ENCODE data around the gene NRG2.

NRG2 gene

DNA sequence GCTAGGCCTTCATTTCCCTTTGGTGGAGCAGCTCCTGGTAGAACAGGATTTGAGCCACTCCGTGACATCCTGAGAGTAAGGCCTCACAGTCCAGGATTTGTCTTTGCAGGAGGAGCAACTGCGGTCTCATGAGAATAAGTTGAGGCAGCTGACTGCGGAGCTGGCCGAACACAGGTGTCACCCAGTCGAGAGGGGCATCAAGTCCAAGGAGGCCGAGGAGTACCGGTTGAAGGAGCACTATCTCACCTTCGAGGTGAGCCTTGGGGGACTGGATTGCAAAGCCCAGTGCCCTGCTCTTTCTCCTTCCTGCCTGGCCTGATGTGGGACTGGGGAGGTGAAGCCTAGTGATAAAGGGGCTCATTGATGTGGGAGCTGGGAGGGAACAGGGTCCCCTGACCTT lies 203.2 kb downstream of the NRG2 start:
- Mint-ChIP-seq H3K9me3 (no peaks in the 10 kb centered on the region), H3K36me3 (peaks cover 5% of the 10 kb centered on the region), H3K27me3 (peaks cover 24% of the 10 kb centered on the region), H3K27ac (no peak overlapping the region), H3K4me1 (peaks cover 5% of the 10 kb centered on the region), H3K4me3 (no peak overlapping the region)
- DNase-seq (ENCODE audit: low spot score in 2 of 2) (no peak), ATAC-seq (ENCODE audit: low read depth) (no peak)

DNA sequence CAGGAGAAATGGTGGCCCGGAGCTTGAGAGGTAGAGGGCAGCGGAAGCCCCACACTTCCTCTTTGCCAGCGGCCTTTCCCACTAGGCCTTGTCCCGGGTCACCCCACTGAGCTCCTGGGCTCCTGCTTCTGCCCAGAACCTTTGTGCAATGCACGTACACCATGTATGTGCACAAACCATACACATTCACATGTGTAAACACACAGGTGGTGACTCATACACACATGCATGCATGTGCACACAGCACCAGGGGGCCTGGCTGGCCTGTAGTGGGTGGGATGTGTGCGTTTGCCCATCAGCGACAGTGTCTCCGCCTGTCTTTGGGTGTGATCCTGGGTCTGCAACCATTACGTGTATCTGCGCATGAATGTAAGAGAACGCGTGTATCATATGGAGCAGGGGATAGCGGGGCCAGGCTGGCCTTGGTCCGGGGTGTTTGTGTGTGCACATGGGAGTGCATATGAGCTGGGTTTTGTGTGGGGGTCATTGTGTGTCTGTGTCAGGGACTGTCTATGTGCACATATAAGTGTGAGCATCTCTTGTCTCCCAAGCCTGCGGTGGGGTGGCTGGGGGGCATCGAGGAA lies 203.8 kb downstream of the NRG2 start:
- DNase-seq (ENCODE audit: low spot score in 2 of 2) (no peak), ATAC-seq (ENCODE audit: low read depth) (no peak)
- H3K36me3 Mint-ChIP-seq, result peaks cover 5% of the 10 kb centered on the region
- peaks cover under 1% of the 10 kb centered on the region for H3K4me1 Mint-ChIP-seq
- H3K4me3 Mint-ChIP-seq, result no peak overlapping the region
- H3K9me3 Mint-ChIP-seq, result no peaks in the 10 kb centered on the region
- no peak overlapping the region for H3K27ac Mint-ChIP-seq
- peaks cover 24% of the 10 kb centered on the region for H3K27me3 Mint-ChIP-seq

DNA sequence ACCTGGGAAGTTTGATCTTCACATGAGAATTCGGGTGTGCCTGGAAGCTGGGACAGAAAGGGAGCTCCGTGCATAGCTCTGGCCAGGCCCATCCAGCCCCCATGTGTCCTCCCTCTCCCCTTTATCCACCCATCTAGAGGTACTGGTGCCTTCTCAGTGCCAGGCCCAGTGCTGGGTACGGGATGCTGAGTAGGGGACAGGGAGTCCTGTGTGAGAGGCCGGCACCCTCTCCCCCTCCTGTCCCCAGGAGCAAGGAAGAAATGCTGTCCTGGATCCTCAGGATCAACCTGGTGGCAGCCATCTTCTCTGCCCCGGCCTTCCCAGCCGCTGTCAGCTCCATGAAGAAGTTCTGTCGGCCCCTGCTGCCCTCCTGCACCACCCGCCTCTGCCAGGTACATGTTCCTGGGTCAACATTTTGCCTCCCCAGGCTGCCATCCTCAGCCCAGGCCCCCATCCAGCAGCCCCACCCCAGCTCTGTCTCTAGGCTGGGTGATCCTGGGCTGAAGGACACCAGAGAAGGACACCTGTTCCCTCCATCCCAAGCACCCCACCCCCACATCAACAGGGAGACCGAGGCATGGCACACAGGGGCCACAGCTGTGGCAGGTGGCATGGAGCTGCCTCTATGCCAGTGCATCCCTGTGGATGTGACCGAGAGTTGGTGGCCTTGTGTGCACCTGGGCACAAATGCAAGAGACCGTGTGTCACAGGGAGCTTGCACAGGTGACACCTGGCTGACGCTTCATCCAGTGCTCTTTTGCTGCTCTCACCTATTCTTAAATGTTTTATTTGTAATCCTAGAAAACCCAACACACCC lies 204.5 kb downstream of the NRG2 start:
- no peaks in the 10 kb centered on the region for H3K9me3 Mint-ChIP-seq
- DNase-seq (ENCODE audit: low spot score in 2 of 2), result no peak
- peaks cover 24% of the 10 kb centered on the region for H3K27me3 Mint-ChIP-seq
- peaks cover 5% of the 10 kb centered on the region for H3K36me3 Mint-ChIP-seq
- H3K4me3 Mint-ChIP-seq, result no peak overlapping the region
- no peak for ATAC-seq (ENCODE audit: low read depth)
- H3K4me1 Mint-ChIP-seq, result no peaks in the 10 kb centered on the region
- no peak overlapping the region for H3K27ac Mint-ChIP-seq

DNA sequence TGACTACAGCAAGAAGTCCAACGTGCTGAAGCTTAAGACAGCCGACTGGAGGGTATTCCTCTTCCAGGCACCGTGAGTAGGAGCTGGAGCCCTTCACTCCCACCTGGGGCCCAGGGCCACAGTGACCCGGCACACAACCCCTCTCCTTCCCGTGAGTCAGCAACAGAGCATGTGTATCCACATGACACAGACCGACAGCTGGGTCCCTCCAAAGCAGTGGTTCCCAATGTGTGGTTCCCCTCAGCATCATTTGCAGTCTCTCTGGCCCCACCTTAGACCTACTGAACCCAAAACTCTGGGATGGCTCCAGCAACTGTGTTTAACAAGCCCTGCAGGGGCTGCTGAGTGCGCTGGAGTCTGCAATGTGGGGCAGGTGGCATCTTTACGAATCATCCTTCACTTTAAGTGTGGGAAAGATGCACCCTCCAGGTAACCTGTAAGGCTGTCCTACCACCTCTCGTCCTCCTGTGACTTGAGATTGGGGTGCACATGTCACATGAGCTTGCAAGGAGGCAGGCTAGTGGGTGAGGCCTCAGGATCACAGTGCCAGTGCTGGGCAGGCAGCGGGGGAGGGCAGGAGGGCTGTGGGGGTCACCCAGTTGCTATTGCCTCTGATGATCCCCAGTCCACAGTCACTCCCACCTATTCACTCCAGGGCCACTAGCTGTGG lies 205.3 kb downstream of the NRG2 start:
- H3K4me3 Mint-ChIP-seq, result no peak overlapping the region
- H3K36me3 Mint-ChIP-seq, result peaks cover 5% of the 10 kb centered on the region
- no peak overlapping the region for H3K27ac Mint-ChIP-seq
- ATAC-seq (ENCODE audit: low read depth) (no peak), DNase-seq (ENCODE audit: low spot score in 2 of 2) (no peak)
- H3K9me3 Mint-ChIP-seq, result no peaks in the 10 kb centered on the region
- peaks cover 26% of the 10 kb centered on the region for H3K27me3 Mint-ChIP-seq
- H3K4me1 Mint-ChIP-seq, result no peaks in the 10 kb centered on the region

DNA sequence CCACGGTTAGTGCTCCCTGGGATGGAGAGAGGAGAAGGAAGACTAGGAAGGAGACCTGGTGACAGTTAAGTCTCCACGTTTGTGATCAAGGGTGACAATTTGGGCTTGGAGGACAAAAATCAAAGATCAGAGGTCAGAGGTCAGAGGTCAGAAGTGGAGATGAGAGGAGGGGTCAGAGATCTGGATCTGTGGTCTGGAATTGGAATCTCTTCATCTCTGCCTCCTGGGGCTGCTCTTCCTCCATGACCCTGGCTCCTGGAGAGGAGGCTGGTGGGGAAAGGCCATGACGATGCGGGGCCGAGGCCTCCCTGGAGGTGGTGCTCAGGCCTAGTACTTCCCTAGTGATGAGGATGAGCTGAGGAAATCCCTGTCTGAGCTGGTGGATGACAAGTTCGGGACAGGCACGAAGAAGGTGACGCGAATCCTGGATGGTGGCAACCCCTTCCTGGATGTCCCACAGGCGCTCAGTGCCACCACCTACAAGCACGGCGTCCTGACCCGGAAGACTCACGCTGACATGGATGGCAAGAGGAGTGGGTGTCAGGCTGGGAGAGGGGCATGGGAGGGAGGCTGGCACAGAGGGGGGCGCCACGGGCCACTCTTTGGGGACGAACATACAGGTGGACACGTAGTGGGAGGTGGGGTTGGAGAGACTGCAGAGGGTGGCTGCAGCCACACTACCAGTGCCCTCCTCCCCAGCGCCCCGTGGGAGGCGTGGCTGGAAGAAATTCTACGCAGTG lies 206.5 kb downstream of the NRG2 start:
- Mint-ChIP-seq H3K4me1 (no peaks in the 10 kb centered on the region), H3K36me3 (peaks cover 5% of the 10 kb centered on the region), H3K27ac (no peak overlapping the region), H3K4me3 (no peak overlapping the region), H3K27me3 (peaks cover 24% of the 10 kb centered on the region), H3K9me3 (no peaks in the 10 kb centered on the region)
- ATAC-seq (ENCODE audit: low read depth) (no peak), DNase-seq (ENCODE audit: low spot score in 2 of 2) (no peak)

DNA sequence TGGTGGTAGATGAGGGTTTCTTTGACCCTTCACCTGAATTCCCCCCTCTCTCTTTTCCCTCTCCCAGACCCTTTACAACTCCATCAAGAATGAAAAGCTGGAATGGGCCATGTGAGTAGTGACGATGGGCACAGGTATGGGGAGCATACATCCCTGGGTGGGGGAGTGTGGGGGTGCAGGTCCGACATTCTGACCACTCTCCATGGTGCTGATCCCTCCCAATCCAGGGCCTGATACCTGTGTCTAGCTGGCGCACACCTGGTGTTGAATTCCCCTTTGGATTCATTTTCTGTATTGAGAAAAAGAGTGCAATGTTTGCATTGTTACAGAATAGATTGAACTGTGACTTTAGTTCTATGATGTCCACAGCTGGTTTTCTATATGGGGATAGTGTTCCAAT lies 207.4 kb downstream of the NRG2 start:
- no peak overlapping the region for H3K27ac Mint-ChIP-seq
- no peaks in the 10 kb centered on the region for H3K9me3 Mint-ChIP-seq
- H3K4me3 Mint-ChIP-seq, result no peak overlapping the region
- H3K4me1 Mint-ChIP-seq, result no peaks in the 10 kb centered on the region
- ATAC-seq (ENCODE audit: low read depth) (no peak), DNase-seq (ENCODE audit: low spot score in 2 of 2) (no peak)
- peaks cover 5% of the 10 kb centered on the region for H3K36me3 Mint-ChIP-seq
- peaks cover 27% of the 10 kb centered on the region for H3K27me3 Mint-ChIP-seq

DNA sequence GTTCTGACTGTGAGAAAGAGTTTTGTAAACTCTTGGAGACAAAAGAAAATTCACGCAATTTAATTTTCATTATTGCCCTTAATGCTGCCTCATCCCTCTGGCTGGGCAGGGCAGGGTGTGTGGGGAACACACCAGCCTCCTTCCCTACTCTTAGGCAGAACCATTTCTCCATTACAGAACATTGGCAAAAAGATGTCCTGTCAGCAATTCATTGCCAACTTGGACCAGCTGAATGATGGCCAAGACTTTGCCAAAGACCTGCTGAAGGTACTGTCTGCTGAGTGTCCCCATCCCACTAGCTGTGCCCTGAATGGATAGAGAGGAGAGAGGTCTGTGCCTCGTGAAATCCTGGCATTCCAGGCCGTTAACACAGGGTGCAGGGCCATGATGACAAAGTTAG lies 209.6 kb downstream of the NRG2 start:
- ATAC-seq (ENCODE audit: low read depth) (no peak), DNase-seq (ENCODE audit: low spot score in 2 of 2) (no peak)
- H3K9me3 Mint-ChIP-seq, result no peaks in the 10 kb centered on the region
- peaks cover 5% of the 10 kb centered on the region for H3K36me3 Mint-ChIP-seq
- no peak overlapping the region for H3K4me3 Mint-ChIP-seq
- no peaks in the 10 kb centered on the region for H3K4me1 Mint-ChIP-seq
- peaks cover 23% of the 10 kb centered on the region for H3K27me3 Mint-ChIP-seq
- no peak overlapping the region for H3K27ac Mint-ChIP-seq

DNA sequence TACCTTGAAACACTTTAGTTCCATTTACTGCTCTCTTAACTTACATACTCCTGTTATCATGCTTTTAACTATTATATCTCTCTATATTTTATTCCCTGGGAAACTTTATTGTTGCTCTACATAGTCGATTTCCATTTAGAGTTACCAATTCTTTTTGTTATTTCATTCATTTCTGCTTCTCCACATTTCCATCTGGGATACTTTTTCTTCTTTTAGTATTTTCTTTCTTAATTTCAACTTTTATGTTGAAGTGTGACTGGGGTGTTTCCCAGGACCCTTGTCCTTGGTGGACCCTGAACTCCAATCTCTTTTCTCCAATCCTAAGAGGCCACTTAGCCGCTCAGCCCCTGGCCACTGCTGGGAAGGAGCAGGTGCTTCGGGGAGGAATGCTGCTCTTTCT lies 211.5 kb downstream of the NRG2 start:
- no peak for DNase-seq (ENCODE audit: low spot score in 2 of 2)
- Mint-ChIP-seq H3K36me3 (peaks cover 5% of the 10 kb centered on the region), H3K27ac (no peak overlapping the region), H3K9me3 (no peaks in the 10 kb centered on the region), H3K4me1 (no peaks in the 10 kb centered on the region), H3K27me3 (peaks cover 22% of the 10 kb centered on the region), H3K4me3 (no peak overlapping the region)
- no peak for ATAC-seq (ENCODE audit: low read depth)

DNA sequence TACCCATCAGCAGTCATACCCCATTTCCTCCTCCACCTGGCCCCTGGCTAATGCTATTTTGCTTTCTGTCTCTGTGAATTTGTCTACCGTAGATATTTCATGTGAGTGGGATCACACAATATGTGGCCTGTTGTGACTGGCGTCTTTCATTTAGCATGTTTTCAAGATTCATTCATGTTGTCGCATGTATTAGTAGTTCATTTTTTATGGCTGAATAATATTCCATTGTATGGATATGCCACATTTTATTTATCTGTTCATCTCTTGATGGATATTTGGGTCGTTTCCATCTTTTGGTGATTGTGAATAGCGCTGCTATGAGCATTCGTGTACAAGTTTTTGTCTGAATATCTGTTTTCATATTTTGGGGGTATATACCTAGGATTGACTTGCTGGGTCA lies 213.6 kb downstream of the NRG2 start:
- no peaks in the 10 kb centered on the region for H3K4me1 Mint-ChIP-seq
- DNase-seq (ENCODE audit: low spot score in 2 of 2), result no peak
- H3K9me3 Mint-ChIP-seq, result no peaks in the 10 kb centered on the region
- H3K27me3 Mint-ChIP-seq, result peaks cover 10% of the 10 kb centered on the region
- H3K36me3 Mint-ChIP-seq, result no peaks in the 10 kb centered on the region
- H3K27ac Mint-ChIP-seq, result no peak overlapping the region
- no peak overlapping the region for H3K4me3 Mint-ChIP-seq
- ATAC-seq (ENCODE audit: low read depth), result no peak

DNA sequence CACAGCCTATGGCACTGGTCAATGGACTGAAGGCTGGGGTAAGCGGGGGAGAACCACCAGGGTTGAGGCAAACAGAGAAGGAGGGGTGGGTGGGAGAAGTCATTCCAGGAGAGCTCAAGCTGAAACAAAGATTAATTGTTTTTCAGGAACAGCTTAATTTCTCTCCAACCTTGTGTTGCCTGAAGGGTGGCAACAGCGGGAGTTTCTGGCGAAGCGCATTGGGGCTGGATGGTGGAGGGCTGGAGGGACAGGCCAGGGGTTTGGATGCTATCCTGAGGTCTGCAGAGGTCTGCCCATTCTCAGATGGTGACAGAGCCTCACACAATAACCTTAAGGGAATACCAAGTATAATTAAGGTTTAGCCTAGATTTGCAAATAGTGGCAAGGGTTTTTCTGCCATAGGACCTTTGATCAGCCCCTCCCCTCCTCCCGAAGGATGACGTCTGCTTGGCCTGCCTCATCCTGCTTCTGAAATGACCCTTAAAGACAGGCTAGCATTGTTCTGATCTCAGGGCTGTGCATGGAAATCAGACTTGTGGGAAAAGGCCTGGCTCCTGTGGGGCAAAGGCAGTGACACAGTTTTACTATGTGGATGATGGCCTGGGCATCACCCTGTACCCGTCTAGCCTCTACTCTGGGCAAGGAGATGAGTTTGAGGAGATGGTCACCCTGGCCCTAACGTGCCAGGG lies 214.7 kb downstream of the NRG2 start:
- Mint-ChIP-seq H3K27me3 (peaks cover 10% of the 10 kb centered on the region), H3K4me3 (no peak overlapping the region), H3K36me3 (no peaks in the 10 kb centered on the region), H3K4me1 (no peaks in the 10 kb centered on the region), H3K9me3 (no peaks in the 10 kb centered on the region), H3K27ac (no peak overlapping the region)
- no peak for DNase-seq (ENCODE audit: low spot score in 2 of 2)
- no peak for ATAC-seq (ENCODE audit: low read depth)

DNA sequence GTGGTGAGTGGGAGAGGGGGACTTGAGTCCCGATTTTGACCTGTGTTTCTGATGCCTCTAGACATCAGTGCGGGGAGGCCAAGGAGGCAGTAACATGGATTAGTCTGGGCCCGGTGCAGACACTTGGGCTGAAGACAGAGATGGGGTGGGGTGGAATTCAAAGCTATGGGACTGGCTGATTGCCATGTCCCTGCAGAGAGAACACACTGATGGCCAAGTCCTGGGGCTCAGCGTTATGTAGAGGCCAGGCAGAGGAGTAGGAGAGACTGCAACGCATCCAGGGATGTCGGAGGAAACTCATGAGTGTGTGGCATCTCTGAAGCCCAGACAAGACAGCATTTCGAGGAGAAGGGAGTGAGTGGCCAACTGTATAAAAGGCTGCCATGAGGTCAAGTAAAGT lies 217.4 kb downstream of the NRG2 start:
- peaks cover 10% of the 10 kb centered on the region for H3K27me3 Mint-ChIP-seq
- H3K36me3 Mint-ChIP-seq, result no peaks in the 10 kb centered on the region
- ATAC-seq (ENCODE audit: low read depth) (no peak), DNase-seq (ENCODE audit: low spot score in 2 of 2) (no peak)
- H3K27ac Mint-ChIP-seq, result no peak overlapping the region
- no peaks in the 10 kb centered on the region for H3K9me3 Mint-ChIP-seq
- H3K4me3 Mint-ChIP-seq, result no peak overlapping the region
- no peaks in the 10 kb centered on the region for H3K4me1 Mint-ChIP-seq

DNA sequence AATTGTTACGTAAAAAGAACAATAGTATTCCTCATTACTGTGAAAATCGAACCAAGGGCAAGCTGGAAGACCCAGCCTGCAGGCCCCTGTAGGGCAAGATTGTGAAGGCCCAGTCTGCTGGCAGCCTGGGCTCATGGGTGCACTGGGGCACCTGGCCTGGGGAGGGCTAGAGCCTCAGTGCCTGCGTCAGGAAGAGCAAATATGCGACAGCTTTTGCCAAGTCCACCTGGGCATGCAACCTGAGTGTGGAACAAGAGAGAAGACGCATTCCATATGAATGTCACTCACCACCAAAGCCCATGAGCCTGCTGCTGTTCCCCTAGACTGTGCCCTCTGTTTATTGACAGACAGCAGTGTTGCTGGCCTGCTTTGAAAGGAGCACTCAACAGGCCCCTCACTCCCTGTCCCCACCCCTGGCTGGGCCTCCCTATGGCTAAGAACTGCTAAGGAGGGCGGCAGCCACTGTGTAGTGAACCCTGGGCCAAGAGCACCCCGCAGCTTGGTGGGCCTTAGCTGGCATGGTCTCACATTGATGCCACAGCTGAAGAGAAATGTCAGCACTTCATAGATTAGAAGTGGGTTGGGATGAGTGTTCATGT lies 219.2 kb downstream of the NRG2 start:
- ATAC-seq (ENCODE audit: low read depth), result no peak
- DNase-seq (ENCODE audit: low spot score in 2 of 2), result no peak
- H3K36me3 Mint-ChIP-seq, result peaks cover 6% of the 10 kb centered on the region
- H3K4me1 Mint-ChIP-seq, result no peaks in the 10 kb centered on the region
- H3K27me3 Mint-ChIP-seq, result peaks cover 18% of the 10 kb centered on the region
- H3K4me3 Mint-ChIP-seq, result no peak overlapping the region
- no peak overlapping the region for H3K27ac Mint-ChIP-seq
- H3K9me3 Mint-ChIP-seq, result peaks cover 9% of the 10 kb centered on the region

DNA sequence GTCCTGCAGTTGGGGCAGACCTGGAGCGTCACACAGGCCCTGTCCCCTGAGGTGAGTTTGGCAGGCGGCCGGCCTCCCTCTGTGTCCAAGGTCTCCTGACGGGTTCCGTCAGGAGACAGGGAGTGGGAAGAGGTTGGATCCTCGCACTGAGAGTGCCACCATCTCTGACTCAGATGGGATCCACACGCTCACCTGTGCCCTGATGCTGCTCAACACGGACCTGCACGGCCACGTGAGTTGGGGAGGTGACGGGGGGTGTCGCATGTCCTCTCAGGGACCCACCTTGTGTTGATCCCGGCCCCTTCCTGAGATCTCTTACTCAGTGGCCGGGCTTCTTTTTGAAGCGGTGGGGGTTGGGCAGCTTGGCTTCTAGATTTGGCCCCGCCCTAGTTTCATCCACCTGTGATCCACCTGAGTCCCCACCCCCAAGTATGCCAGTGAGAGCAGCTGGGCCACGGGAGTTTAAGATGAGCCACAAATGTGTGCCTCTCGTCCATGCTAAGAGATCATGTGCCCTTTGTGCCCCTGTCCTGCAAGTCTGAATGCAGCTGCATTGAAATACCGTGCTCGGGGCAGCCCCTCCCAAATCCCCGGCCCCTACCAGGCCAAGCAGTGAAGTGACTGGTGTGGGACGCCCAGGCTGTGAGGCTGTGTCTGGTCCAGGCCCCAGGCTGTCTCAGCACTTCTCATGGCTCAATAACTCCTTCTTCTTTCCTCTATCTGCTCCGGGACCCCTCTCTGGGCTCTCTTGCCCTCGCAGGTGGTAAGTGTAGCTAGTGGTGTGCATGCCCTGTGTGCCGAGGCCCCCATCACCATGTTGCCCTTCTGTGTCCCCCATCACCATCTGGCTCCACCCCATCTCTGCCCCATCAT lies 220.3 kb downstream of the NRG2 start:
- no peak for ATAC-seq (ENCODE audit: low read depth)
- peaks cover 10% of the 10 kb centered on the region for H3K9me3 Mint-ChIP-seq
- H3K27ac Mint-ChIP-seq, result no peak overlapping the region
- H3K4me1 Mint-ChIP-seq, result no peaks in the 10 kb centered on the region
- H3K27me3 Mint-ChIP-seq, result peaks cover 20% of the 10 kb centered on the region
- DNase-seq (ENCODE audit: low spot score in 2 of 2), result no peak
- H3K36me3 Mint-ChIP-seq, result peaks cover 8% of the 10 kb centered on the region
- no peak overlapping the region for H3K4me3 Mint-ChIP-seq

All from memory B cell (primary cell).